GM12864 (cell line): ENCODE data around the gene LMCD1.

ENCODE experiments used
- DNase-seq: peaks from one replicate; pipeline ENCODE4 v3.0.0-alpha.2; 2011; ENCODE audit warnings: low read depth
- H3K4me3 ChIP-seq: 2 replicates; pipeline ENCODE4 v1.5.1; 2011; ENCODE audit warnings: mild to moderate bottlenecking, low read depth, low read length, control low read depth
- TF ChIP-seq, protein P1 (sequence below): IDR thresholded peaks from 2 replicates; pipeline ENCODE4 v1.5.1; 2011; ENCODE audit warnings: low read depth, mild to moderate bottlenecking, moderate library complexity, low read length, control low read depth, inconsistent platforms; ENCODE audit errors: missing control alignments

Gene LMCD1

DNA sequence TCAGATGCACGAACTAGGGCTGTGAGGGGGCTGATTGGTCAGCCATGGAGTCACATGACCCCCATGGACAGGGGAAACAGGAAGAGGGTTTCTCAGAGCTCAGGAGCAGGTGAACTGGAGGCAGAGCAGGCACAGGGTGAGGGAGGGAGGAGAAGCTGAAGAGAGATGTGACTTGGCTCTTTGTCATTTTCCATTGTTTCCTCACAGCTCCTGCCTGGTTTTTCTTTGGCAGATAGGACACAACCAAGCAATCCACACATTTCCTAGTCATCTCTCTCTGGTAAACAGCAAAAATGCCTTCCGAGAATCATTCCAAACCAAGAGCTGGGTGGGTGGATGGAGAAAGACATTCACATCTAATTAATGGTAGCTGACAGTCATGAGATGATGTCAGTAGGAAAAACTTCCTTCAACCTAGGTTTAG lies 43.4 kb upstream of the LMCD1 start:
- no peak for DNase-seq
- TF ChIP-seq, protein P1, sequence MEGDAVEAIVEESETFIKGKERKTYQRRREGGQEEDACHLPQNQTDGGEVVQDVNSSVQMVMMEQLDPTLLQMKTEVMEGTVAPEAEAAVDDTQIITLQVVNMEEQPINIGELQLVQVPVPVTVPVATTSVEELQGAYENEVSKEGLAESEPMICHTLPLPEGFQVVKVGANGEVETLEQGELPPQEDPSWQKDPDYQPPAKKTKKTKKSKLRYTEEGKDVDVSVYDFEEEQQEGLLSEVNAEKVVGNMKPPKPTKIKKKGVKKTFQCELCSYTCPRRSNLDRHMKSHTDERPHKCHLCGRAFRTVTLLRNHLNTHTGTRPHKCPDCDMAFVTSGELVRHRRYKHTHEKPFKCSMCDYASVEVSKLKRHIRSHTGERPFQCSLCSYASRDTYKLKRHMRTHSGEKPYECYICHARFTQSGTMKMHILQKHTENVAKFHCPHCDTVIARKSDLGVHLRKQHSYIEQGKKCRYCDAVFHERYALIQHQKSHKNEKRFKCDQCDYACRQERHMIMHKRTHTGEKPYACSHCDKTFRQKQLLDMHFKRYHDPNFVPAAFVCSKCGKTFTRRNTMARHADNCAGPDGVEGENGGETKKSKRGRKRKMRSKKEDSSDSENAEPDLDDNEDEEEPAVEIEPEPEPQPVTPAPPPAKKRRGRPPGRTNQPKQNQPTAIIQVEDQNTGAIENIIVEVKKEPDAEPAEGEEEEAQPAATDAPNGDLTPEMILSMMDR: no peak
- H3K4me3 ChIP-seq: no peak overlapping the region

DNA sequence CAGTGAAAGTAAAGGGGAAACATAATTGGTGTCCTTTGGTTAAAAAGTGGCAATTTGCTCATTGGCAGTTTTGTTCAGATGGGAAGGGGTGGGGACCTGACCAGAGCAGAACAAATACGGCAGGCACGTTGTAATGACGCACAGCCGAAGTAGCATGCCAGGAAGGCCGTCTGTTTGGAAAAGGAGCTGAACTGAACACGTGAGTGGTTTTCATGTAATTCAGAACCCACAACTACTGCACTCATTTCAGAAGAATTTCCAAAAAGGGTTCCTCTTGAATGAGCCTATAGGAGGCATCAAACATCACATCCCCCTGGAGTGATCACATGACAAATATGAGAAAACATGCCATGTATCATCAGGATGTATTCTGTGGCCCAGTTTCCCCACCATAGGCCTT lies 42.9 kb upstream of the LMCD1 start:
- DNase-seq: no peak

DNA sequence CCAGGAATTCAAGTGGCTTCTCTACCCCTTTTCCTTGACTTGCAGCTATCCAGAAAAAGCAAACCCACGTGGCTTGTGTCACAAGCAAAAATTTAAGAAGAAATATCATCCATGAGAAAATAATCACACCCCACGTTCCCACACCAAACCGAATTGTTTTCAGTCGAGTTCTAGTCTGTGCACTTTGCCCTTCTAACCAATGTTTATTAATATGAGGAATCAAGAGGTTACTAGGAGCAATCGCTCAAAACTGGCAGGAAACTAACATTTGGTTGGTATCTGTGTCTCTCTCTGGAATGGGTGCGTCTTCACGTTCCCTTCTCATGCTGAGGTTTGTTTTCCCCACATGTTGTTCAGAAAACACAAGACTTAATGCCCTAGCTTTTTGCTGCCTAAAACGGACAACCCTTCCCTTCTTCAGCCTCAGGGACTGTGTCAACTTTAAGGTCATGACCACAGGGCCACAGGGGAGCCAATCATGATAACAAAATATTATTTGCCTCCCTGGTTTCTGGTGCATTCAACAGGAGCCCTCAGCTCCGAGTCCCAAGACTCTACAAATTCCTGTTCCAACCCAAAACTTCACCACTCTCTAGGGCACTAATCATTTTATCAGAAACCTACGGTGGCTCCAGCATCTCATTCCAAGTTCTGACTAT lies 41.4 kb upstream of the LMCD1 start:
- no peak overlapping the region for H3K4me3 ChIP-seq

More for the DNA sequence above, 42.9 kb upstream of the LMCD1 start:
- TF ChIP-seq, protein P1: no peak
- no peak overlapping the region for H3K4me3 ChIP-seq

DNA sequence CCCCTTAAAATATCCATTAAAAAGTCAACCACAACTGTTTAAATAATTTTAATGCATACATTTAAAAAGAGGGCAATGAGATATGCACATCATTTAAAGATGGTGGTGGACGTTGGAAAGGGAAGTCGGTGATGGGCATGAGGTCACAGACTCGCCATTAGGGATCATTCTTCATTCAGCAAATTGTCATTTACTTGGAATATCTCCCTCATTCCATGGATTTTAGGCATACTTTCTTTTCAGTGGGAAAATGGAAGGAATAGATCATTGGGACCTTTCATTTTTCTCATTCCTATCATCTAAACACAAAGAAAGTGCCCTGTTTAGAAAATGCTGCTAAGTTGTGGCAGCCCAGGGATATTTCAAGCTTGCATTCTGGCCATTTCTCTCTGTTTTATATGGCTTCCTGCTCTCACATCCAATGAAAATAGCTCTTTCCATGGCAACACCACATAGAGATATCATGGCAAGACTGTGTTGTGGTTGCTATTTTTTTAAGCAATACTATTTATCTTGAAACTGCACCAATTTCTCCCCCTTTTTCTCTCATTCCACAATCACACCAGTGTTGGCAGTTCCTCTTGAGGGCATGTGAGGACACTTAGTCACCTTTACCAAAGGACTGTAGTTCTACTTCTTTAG lies 40.7 kb upstream of the LMCD1 start:
- DNase-seq: no peak
- TF ChIP-seq, protein P1: no peak
- no peak overlapping the region for H3K4me3 ChIP-seq

More for the DNA sequence above, 41.4 kb upstream of the LMCD1 start:
- TF ChIP-seq, protein P1: no peak
- DNase-seq: no peak

DNA sequence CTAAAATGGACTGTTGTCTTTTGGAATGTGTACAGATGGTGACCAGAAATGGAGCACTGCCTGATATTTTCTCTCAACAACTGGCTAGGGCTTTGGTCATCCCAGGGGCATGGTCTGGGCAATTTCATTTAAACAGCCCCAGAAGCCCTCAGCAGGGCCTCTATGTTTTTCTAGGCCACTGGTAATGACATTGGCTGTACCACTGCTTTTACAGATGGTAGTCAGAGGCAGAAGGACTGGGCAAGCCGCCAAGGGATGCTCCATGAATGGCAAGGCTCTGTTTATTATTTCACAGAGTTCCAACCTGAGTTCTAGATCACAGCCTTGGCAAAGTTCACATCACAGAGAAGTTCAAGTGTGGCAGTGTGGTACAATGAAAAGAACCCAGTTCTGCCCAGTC lies 37.0 kb upstream of the LMCD1 start:
- no peak for DNase-seq
- TF ChIP-seq, protein P1: no peak

DNA sequence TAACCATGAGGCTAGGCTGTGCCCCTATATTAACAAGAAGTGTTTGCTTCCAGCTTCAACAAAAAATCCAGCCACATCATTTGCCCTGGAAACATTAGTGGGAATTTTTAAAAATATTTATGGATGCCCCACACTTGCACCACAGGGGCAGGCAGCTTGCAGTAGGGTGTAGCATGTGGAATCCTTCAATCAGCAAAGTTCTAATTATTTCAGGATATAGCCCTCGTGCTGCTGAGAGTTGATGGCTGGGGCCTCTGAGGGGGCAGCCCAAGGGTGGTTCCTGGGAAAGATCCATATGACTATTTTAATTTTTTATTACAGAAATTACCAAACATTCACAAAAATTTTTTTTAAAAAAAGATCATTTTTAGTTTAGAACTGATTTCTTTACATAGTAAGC lies 35.1 kb upstream of the LMCD1 start:
- H3K4me3 ChIP-seq: no peak overlapping the region
- no peak for DNase-seq
- TF ChIP-seq, protein P1: no peak

More for the DNA sequence above, 37.0 kb upstream of the LMCD1 start:
- no peak overlapping the region for H3K4me3 ChIP-seq

DNA sequence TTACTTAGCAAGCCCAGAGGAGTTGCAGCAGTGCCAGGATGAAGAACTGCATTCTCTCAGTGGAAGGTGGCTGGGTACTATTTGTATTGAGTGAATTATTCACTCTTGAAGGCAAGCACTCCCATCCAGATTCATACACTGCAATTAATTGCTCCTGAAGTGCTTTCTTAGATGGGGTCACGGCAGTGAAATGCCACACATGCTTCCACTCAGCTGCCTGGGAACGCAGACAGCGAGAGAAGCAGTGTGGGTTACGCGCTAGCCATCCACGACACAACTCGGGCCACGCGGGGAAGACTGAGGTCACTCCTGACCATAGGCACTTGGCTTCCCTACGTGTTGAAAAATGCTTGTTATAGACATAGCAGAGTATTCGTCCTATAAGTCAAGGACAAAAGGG lies 30.8 kb upstream of the LMCD1 start:
- H3K4me3 ChIP-seq: no peak overlapping the region
- DNase-seq: no peak
- TF ChIP-seq, protein P1: no peak
